Erythroblast (primary cell): ENCODE measurements around the gene ERBIN.

Experiments
- DNase-seq, 2 experiments: peaks; one replicate each; lab custom pipeline; 2025; lab: John Stamatoyannopoulos, UW
- GATA1 ChIP-seq: IDR thresholded peaks from 2 replicates; pipeline ENCODE4 v1.6.1; 2011; ENCODE audit warnings: low read depth, mild to moderate bottlenecking, control low read depth, low read length, moderate library complexity
- POLR2A ChIP-seq: IDR thresholded peaks from 2 replicates; pipeline ENCODE4 v1.6.1; 2011; ENCODE audit warnings: mild to moderate bottlenecking, low read length

Gene ERBIN

DNA sequence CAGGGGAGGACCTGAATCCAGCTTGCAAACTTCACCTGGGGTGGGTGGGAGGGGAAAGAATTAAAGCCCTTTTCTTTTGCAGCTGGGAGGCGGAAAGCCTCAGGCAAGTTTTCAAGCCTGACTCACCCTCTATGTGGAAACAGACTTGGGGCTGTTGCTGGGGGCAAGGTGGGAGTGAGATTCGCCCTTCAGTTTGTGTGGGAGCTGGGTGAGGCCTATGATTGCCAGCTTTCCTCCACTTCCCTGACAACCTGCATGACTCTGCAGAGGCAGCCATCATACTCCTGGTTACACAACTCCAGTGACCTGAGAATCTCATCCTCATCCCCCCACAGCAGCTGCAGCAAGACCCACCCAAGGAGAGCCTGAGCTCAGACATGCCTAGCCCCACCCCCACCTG lies 174.5 kb downstream of the ERBIN start:
- no peak for DNase-seq
- TF ChIP-seq GATA1, result no peak
- no peak for TF ChIP-seq POLR2A

DNA sequence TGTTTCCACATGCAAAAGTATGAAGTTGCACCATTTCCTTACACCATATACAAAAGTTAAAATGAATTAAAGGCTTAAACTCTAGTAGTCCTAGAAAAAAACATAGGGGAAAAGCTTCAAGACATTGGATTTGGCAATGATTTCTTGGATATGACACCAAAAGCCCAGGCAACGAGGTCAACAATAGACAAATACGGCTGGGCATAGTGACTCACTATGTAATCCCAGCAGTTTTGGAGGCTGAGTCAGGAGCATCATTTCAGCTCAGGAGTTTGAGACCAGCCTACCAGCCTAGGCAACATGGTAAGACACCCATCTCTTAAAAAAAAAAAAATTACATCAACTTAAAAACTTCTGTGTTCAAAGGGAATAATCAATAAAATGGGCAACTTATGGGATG lies 186.8 kb downstream of the ERBIN start:
- no peak for DNase-seq
- TF ChIP-seq POLR2A (no peak), GATA1 (no peak)

DNA sequence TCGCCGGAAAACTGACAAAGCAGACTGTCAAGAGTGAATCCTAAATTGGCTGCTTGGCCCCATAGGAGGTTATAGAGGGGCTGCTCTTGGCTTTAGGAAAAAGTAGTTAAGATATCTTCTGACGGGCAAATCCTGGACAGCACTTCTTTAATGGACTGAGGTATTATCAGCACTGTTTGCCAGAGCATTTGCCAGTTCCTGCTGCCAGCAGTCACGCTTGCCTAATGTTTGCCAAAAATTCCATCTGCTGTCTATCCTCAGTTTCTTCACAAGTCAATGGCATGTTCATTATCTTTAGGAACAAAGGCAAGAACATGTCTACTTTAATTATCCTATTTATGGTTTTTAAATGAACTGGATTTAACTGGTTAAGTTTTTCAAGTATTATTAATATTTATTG lies 191.9 kb downstream of the ERBIN start:
- TF ChIP-seq POLR2A, result no peak
- no peak for TF ChIP-seq GATA1
- no peak for DNase-seq

DNA sequence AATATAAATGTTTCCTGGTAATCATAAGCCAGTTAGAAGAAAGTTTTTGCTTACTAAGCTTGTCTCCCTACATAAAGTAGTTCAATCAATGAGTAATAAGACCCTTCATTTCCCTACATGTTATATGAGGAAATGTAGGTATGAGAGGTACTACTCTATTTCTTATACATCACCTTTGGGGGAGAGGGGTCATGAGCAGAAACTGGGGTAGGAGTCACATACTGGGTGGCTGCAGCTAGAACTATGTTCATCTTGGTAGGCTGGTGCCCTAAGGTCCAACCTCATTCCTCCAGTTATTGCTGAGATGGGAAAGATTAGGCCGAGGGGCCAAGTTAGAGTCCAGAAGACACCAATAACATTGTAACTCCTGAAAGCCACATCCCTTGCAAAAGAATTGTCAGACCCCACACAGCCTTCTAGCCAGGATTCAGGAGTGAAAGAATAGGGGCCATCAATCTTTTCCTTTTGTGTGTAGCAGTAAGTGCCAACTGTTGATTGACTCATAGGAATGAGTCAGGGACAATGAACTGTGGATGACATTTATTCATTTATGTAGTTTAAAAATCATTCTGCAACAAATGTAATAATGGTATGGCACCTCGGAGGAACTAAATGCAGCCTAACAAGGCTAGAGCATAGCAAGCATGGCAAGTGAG lies 196.1 kb downstream of the ERBIN start:
- no peak for DNase-seq
- no peak for TF ChIP-seq GATA1
- TF ChIP-seq POLR2A, result no peak

DNA sequence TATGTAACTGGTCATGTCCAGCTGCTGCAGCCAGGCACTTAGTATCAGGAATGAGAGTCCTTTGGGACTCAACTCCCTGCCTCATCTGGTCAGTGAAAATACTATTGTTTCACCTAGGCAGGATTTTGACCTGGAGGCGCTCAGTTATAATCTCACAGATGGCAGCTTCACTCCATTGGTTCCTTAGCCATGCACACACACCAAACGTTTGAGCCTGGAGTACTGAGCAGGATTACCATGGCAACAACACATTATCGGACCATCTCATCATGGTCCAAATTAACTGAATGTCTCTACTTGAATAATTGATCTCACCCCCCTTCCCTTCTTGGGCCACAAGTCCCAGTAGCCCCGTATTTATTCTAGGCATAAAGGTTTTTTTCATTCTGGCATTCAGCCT lies 202.8 kb downstream of the ERBIN start:
- TF ChIP-seq GATA1 (no peak), POLR2A (no peak)
- no peak for DNase-seq

DNA sequence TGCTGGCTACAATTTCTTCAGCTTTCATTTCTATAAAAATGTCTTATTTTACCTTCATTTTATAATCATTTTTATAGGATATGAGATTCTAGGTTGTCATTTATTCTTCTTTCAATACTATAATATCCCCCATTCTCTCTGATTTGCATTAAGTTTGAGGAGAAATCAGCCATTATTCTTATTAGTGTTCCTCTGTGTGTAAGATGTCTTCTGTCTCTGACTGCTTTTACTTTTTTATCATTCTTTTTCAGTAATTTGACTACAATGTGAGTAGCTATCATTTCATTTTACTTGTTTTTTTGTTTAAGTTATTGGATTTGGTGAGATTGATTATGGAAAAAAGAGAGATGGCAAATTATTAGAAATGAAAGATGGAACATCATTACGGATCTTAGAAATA lies 204.1 kb downstream of the ERBIN start:
- no peak for DNase-seq
- TF ChIP-seq GATA1, result no peak
